K562 (cell line): Measurements from ENCODE around the gene MAST1. TPM values are rescaled to one million over a fixed set of nuclear protein-coding genes. Genes with fewer than 3 reads are reported as not detected.

Experiments
- ESRRB ChIP-seq: fragments of 250-450 bp; sonication (Bioruptor Pico); IDR thresholded peaks from 2 replicates; pipeline ENCODE4 v1.5.0; 2020; ENCODE audit warnings: mild to moderate bottlenecking, moderate library complexity, borderline replicate concordance
- HNRNPK ChIP-seq: fragments of 200-400 bp; formaldehyde crosslinking; IDR thresholded peaks from one replicate; pipeline ENCODE4 v1.6.1; 2018; ENCODE audit warnings: mild to moderate bottlenecking, low read depth, low read length; ENCODE audit not compliant: poor library complexity, severe bottlenecking
- MAFG ChIP-seq: fragments of 450-650 bp; conservative IDR thresholded peaks from 2 replicates; pipeline ENCODE4 v1.6.1; 2016; ENCODE audit warnings: missing genetic modification characterization, missing compliant biosample characterization
- NUFIP1 ChIP-seq: fragments of 450-650 bp; IDR thresholded peaks from 2 replicates; pipeline ENCODE4 v1.6.1; 2018; ENCODE audit not compliant: partially characterized antibody
- REST ChIP-seq, 2 experiments: fragments of 450-650 bp; formaldehyde crosslinking in 1 of 2; IDR thresholded peaks; 2 replicates each; pipeline versions ENCODE4 v1.4.0 to v1.6.1; 2014 to 2020; ENCODE audit warnings: mild to moderate bottlenecking in 2 of 2, borderline replicate concordance in 1 of 2, low read depth in 1 of 2
- SMARCB1 ChIP-seq: IDR thresholded peaks from 2 replicates; pipeline ENCODE4 v1.6.1; 2011; ENCODE audit warnings: improper control_type of control experiment, low read depth; ENCODE audit not compliant: insufficient read length
- XRCC5 ChIP-seq: fragments of 200-400 bp; formaldehyde crosslinking; IDR thresholded peaks from 2 replicates; pipeline ENCODE4 v1.6.1; 2017; ENCODE audit warnings: low read depth, mild to moderate bottlenecking, low read length
- polyA plus RNA-seq, 8 experiments: library from polyadenylated mRNA; depleted of rRNA in 4 of 8; stranded (reverse) in 5 of 8; unstranded in 3 of 8; fragments of >200 nt; fragmentation: Nextera tagmentation in 2 of 8; fragmentation: Illumina TruSeq in 1 of 8; extraction: Ambion mirVana in 2 of 8; extraction: Trizol in 1 of 8; gene quantifications; 2 replicates each; pipeline versions ENCODE4 v1.2.1 to v1.2.3, GENCODE V29; 2011 to 2014; ENCODE audit warnings: inconsistent platforms in 1 of 8, missing spikeins in 1 of 8
- total RNA-seq, 7 experiments: library from RNA; depleted of rRNA in 6 of 7; stranded (reverse); fragments of >200 nt in 6 of 7; fragmentation: Illumina TruSeq in 2 of 7; extraction: Trizol in 2 of 7; gene quantifications; 2 replicates each; pipeline versions ENCODE4 v1.2.1 to v1.2.3, GENCODE V29; 2011 to 2021; ENCODE audit warnings: low replicate concordance in 1 of 7
- TF ChIP-seq, protein P1 (sequence below): sonication (generic); formaldehyde crosslinking; IDR thresholded peaks from 2 replicates; pipeline ENCODE4 v1.9.0; 2022; ENCODE audit warnings: mild to moderate bottlenecking, missing genetic modification reagents

The MAST1 gene
- total and polyA plus RNA-seq, 9 of the 15 experiments (the other 6 are each of a cell fraction or from before 2014, with no cell fraction given): 0.48 to 10.3 (median 3.9) TPM

DNA sequence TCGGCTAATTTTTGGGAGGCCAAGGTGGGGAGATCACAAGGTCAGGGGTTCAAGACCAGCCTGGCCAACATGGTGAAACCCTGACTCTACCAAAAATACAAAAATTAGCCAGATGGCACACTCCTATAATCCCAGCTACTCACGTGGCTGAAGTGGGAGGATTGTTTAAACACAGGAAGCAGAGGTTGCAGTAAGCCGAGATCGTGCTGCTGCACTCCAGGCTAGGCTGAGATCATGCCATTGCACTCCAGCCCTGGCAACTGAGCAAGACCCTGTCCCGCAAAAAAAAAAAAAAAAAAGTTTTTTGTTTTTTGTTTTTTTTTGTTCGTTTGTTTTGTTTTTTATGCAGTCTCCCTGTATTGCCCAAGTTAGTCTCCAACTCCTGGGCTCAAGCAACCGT lies 21.2 kb downstream of the MAST1 start (continued):
- no peak for TF ChIP-seq REST (IDR thresholded peaks at IDR 0.05; ENCODE audit: borderline replicate concordance)
- TF ChIP-seq REST (CRISPR knock-in tag; IDR thresholded peaks at IDR 0.05; ENCODE audit: low read depth): no peak
- no peak for TF ChIP-seq SMARCB1
- TF ChIP-seq XRCC5: no peak
- no peak for TF ChIP-seq NUFIP1
- TF ChIP-seq, protein P1, sequence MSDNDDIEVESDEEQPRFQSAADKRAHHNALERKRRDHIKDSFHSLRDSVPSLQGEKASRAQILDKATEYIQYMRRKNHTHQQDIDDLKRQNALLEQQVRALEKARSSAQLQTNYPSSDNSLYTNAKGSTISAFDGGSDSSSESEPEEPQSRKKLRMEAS: no peak
- TF ChIP-seq MAFG: no peak
- TF ChIP-seq HNRNPK: no peak
- TF ChIP-seq ESRRB (CRISPR knock-in tag): no peak
